Esophagus squamous epithelium (tissue), 5 donors: ENCODE measurements around the gene RASGRF2. TPM values are rescaled to one million over a fixed set of nuclear protein-coding genes. Genes with fewer than 3 reads are reported as not detected.

Experiments used
- DNase-seq: peaks from one replicate; lab custom pipeline; 2025; lab: John Stamatoyannopoulos, UW
- H3K27ac ChIP-seq, 4 donors: fragments of 200-600 bp; sonication (generic); one replicate each; pipeline ENCODE4 v1.5.1; 2016 to 2019; ENCODE audit warnings: mild to moderate bottlenecking in 1 of 4
- H3K27me3 ChIP-seq, 4 donors: fragments of 200-600 bp; sonication (generic); 1 replicate in 3 of 4; 2 replicates in 1 of 4; pipeline versions ENCODE4 v1.5.1 to v1.6.0; 2017 to 2021; ENCODE audit warnings: antibody characterized with exemption in 1 of 4
- H3K36me3 ChIP-seq, 3 donors: fragments of 200-600 bp; sonication (generic); one replicate each; pipeline ENCODE4 v1.5.1; 2016 to 2019
- H3K4me1 ChIP-seq, 3 donors: fragments of 200-600 bp; sonication (generic); one replicate each; pipeline ENCODE4 v1.5.1; 2017 to 2019
- H3K4me3 ChIP-seq, 4 donors: fragments of 200-600 bp; sonication (generic); 1 replicate in 3 of 4; 2 replicates in 1 of 4; pipeline ENCODE4 v1.5.1; 2016 to 2019; ENCODE audit warnings: mild to moderate bottlenecking in 2 of 4, moderate library complexity in 1 of 4
- H3K9me3 ChIP-seq, 3 donors: fragments of 200-600 bp; sonication (generic); one replicate each; pipeline ENCODE4 v1.5.1; 2016 to 2019
- CTCF ChIP-seq, 6 experiments: fragments of 450-650 bp in 4 of 6; fragments of 200-600 bp in 2 of 6; sonication (generic) in 2 of 6; IDR thresholded peaks; one replicate each; pipeline ENCODE4 v1.5.1; 2016 to 2019; ENCODE audit warnings: antibody characterized with exemption in 6 of 6, mild to moderate bottlenecking in 4 of 6, moderate library complexity in 4 of 6
- POLR2A ChIP-seq, 4 donors: fragments of 450-650 bp; IDR thresholded peaks; one replicate each; pipeline ENCODE4 v1.6.1; 2017; ENCODE audit warnings: antibody characterized with exemption in 4 of 4, mild to moderate bottlenecking in 4 of 4, moderate library complexity in 3 of 4
- WGBS, 2 donors: methylation state at CpG; one replicate each; pipeline ENCODE4 v1.1.5; 2018; 5-methylcytosine and 5-hydroxymethylcytosine counted together
- intact Hi-C: fragments of 100-400 bp; cut with DNase I; formaldehyde crosslinking; loops from one replicate; pipeline ENCODE4 v1.15.0; 2022
- total RNA-seq, 4 donors: library from RNA; depleted of rRNA; stranded (reverse); fragments of >200 nt; gene quantifications; one replicate each; pipeline ENCODE4 v1.1.0, GENCODE V29; 2016
- donor health status: DM: yes; HTN: yes; CAD: no.

RASGRF2 gene
- total RNA-seq, 4 donors from 2014 or later: 0.49 to 3.2 (median 0.62) TPM

GRCh38 chr5:81068635-81069034 is 108.5 kb downstream of the RASGRF2 start:
- WGBS, 2 donors: 56 to 74% methylated on average over 1 to 2 of the region's 2 CpGs
- Histone ChIP-seq H3K27ac (peak overlapping the region in 2 of 4 donors; percentile 6 to 49), H3K9me3 (peaks cover 0 to 2% (median 0%) of the 10 kb centered on the region in 3 donors), H3K4me3 (no peak overlapping the region), H3K4me1 (no peaks in the 10 kb centered on the region), H3K36me3 (no peaks in the 10 kb centered on the region), H3K27me3 (no peaks in the 10 kb centered on the region)
- DNase-seq: no peak
- TF ChIP-seq CTCF (IDR thresholded peaks at IDR 0.05): no peak
- TF ChIP-seq POLR2A (IDR thresholded peaks at IDR 0.05): no peak
- intact Hi-C loops: no loop called here

GRCh38 chr5:81069990-81070389 is 109.8 kb downstream of the RASGRF2 start:
- H3K4me3 ChIP-seq: no peak overlapping the region
- TF ChIP-seq POLR2A (IDR thresholded peaks at IDR 0.05) (no peak), CTCF (IDR thresholded peaks at IDR 0.05) (no peak)
- no peaks in the 10 kb centered on the region for H3K27me3 ChIP-seq
- WGBS, 2 donors: 94 to 96% methylated on average over 3 to 4 of the region's 4 CpGs
- H3K9me3 ChIP-seq: no peaks in the 10 kb centered on the region
- no peaks in the 10 kb centered on the region for H3K36me3 ChIP-seq
- no peaks in the 10 kb centered on the region for H3K4me1 ChIP-seq
- DNase-seq: no peak
- intact Hi-C loops: no loop called here
- H3K27ac ChIP-seq: no peak overlapping the region

- Histone ChIP-seq H3K36me3 (no peaks in the 10 kb centered on the region), H3K4me3 (no peak overlapping the region), H3K4me1 (no peaks in the 10 kb centered on the region), H3K27me3 (no peaks in the 10 kb centered on the region), H3K9me3 (no peaks in the 10 kb centered on the region), H3K27ac (no peak overlapping the region)
- 87 to 89% methylated on average over 6 of the region's 6 CpGs for WGBS, 2 donors
- intact Hi-C loops: no loop called here
- TF ChIP-seq CTCF (IDR thresholded peaks at IDR 0.05) (no peak), POLR2A (IDR thresholded peaks at IDR 0.05) (no peak)
- no peak for DNase-seq
Observed at GRCh38 chr5:81070571-81071255, 110.5 kb downstream of the RASGRF2 start.

GRCh38 chr5:81075041-81075440 is 114.9 kb downstream of the RASGRF2 start:
- DNase-seq: no peak
- intact Hi-C loops: no loop called here
- H3K4me1 ChIP-seq: no peaks in the 10 kb centered on the region
- H3K27me3 ChIP-seq: no peaks in the 10 kb centered on the region
- no peak overlapping the region for H3K4me3 ChIP-seq
- TF ChIP-seq CTCF (IDR thresholded peaks at IDR 0.05) (no peak), POLR2A (IDR thresholded peaks at IDR 0.05) (no peak)
- WGBS, 2 donors: 76 to 88% methylated on average over 5 of the region's 5 CpGs
- H3K27ac ChIP-seq: no peak overlapping the region
- H3K36me3 ChIP-seq: no peaks in the 10 kb centered on the region
- H3K9me3 ChIP-seq: no peaks in the 10 kb centered on the region

GRCh38 chr5:81077105-81077504 is 116.9 kb downstream of the RASGRF2 start:
- no peak for TF ChIP-seq CTCF (IDR thresholded peaks at IDR 0.05)
- TF ChIP-seq POLR2A (IDR thresholded peaks at IDR 0.05): no peak
- Histone ChIP-seq H3K27me3 (no peaks in the 10 kb centered on the region), H3K4me1 (no peaks in the 10 kb centered on the region), H3K27ac (no peak overlapping the region), H3K36me3 (peaks cover 0 to 6% (median 0%) of the 10 kb centered on the region in 3 donors), H3K9me3 (no peaks in the 10 kb centered on the region), H3K4me3 (no peak overlapping the region)
- DNase-seq: no peak
- intact Hi-C loops: no loop called here
- WGBS, 2 donors: 65 to 96% methylated on average over 2 of the region's 2 CpGs
